COLO668 (cell line): ENCODE measurements around the gene OR5F1.

Experiments
- DNase-seq: peaks from one replicate; lab custom pipeline; 2025; ENCODE audit not compliant: unreplicated experiment; lab: John Stamatoyannopoulos, UW

OR5F1 gene

GRCh38 chr11:55994525-55994924 lies at the start of gene OR5F1:
OR5F1 (minus strand) TSS chr11:55994625; CDS start chr11:55994625, 0 bp downstream.
- DNase-seq, result no peak

- DNase-seq, result no peak
These were observed 32.9 kb upstream of the OR5F1 start, which contains the start of gene OR5AS1 for GRCh38 chr11:56027354-56027753. OR5AS1 (plus strand) TSS chr11:56027654; CDS start chr11:56030419, 2,765 bp downstream.

GRCh38 chr11:56013805-56014204 lies 19.4 kb upstream of the OR5F1 start:
- no peak for DNase-seq

GRCh38 chr11:56010716-56011115 lies 16.3 kb upstream of the OR5F1 start:
- no peak for DNase-seq

- no peak for DNase-seq
These were observed 23.5 kb downstream of the OR5F1 start for GRCh38 chr11:55970935-55971334.

GRCh38 chr11:55969845-55970244 lies 24.6 kb downstream of the OR5F1 start, which contains the start of gene OR10AG1:
OR10AG1 (minus strand) TSS chr11:55969945; CDS start chr11:55969907, 38 bp downstream.
- DNase-seq, result no peak

GRCh38 chr11:55967914-55968313 lies 26.5 kb downstream of the OR5F1 start:
- DNase-seq, result no peak

GRCh38 chr11:55966391-55966790 lies 28.0 kb downstream of the OR5F1 start:
- no peak for DNase-seq

GRCh38 chr11:55956521-55956920 lies 37.9 kb downstream of the OR5F1 start:
- DNase-seq, result no peak

GRCh38 chr11:55949330-55949729 lies 45.1 kb downstream of the OR5F1 start:
- no peak for DNase-seq
